GM18505 (cell line): Measurements from ENCODE around the gene PLVAP.
A peak's percentile ranks its signal among the peaks of the same experiment; 100 is the strongest.

Source experiments
- ATAC-seq: cut with Tn5 transposase; IDR thresholded peaks from one replicate; pipeline ENCODE4 v1.9.1; 2021; ENCODE audit not compliant: unreplicated experiment
- POLR2A ChIP-seq: IDR thresholded peaks from 4 replicates; pipeline ENCODE4 v1.6.1; 2011; ENCODE audit warnings: borderline replicate concordance; ENCODE audit not compliant: insufficient read depth, insufficient read length; ENCODE audit errors: extremely low read depth

PLVAP gene

GRCh38 chr19:17376935-17377600 is at the start of gene PLVAP:
PLVAP (minus strand) TSS chr19:17377342; CDS start chr19:17377288, 54 bp downstream.
- no peak for TF ChIP-seq POLR2A
- ATAC-seq, result no peak

DNA sequence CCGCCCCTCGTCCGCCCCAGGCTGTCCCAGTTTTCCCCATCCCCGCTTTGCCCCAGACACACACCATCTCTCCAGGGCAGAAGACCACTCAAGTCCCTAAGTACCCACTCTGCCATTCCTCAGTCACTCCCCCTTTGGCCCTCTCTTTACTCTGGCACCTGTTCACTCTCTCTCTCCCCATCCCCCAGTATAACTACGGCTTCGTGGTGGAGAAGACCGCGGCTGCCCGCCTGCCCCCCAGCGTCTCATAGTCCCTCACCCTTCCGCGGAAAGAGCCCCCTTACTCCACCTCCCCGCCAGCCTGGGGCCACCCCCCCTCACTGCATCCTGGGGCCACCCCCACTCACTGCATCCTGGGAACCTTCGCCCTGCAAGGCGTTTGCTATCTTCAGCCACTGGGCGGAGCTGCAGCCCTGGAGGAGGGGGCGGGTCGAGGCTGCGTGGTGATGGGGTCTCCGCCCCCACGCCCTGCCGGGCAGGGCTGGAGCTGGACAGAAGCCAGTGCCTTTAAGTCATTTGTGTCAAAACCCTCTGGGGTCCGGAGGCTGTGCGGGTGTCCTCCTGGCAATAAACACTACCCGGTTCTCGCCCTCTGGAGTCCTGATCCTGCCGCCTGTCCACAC is 47.7 kb upstream of the PLVAP start:
- ATAC-seq, result no peak
- no peak for TF ChIP-seq POLR2A

DNA sequence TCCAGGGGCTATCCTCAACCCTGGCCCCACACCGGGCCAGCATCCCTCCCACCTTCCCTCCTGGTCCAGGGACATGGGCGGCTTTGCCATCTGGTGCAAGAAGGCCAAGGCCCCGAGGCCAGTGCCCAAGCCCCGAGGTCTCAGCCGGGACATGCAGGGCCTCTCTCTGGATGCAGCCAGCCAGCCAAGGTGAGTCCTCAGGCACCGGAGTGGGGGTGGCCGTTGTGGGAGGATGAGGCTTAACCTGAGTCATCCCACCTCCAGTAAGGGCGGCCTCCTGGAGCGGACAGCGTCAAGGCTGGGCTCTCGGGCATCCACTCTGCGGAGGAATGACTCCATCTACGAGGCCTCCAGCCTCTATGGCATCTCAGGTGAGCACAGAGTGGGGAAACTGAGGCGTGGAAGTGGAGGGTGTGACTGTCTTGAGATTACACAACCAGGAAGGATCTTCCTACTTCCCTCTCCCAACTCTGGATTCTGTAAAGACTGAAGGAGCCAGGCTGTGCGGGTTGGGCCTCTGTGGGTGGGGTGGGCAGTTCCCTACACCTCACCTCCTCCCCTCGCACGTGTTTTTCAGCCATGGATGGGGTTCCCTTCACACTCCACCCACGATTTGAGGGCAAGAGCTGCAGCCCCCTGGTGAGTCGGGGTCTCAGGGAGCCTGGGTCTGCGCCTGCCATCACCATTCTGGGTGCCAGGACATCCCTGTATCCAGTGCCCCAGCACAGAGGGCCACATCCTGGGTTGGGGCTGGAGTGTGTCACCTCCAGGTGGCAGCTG is 46.5 kb upstream of the PLVAP start:
- no peak for ATAC-seq
- no peak for TF ChIP-seq POLR2A

DNA sequence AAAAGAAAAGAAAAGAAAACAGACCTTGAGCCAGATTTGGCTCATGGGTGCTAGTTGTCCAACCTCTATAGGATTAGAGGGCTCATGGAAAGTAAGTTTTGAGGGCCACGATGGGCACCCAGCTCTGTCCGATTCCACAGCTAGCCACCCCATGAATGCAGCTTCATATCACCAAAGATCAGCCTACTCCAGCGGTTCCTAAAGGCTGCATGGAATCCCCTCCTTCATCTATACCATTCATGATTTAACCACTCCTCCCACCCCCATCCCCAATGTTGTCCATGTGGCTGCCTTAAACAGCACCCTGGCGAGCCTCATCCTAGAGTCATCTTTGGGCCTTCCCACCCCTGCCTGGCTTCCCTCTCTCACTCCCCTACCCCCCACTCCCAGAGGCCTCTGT is 44.8 kb upstream of the PLVAP start:
- ATAC-seq, result no peak
- no peak for TF ChIP-seq POLR2A

DNA sequence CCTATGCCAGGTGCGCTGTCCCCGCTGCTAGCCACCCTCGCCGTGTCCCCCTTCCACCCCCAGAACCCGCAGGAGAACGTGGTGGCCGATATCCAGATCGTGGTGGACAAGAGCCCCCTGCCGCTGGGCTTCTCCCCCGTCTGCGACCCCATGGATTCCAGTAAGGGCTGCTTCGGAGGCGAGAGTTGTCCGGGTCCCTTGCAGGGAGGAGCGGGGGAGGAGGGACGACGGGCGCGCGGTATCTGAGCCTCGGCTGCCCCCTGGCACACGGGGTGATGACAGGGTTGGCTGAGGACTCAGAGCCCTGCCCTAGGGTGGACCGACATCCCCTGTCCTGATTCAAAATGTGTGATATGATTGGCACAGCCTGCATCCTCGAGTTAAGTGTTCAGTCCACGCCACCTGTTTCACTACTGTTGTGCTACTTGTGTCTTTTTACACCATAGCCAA is 43.4 kb upstream of the PLVAP start:
- TF ChIP-seq POLR2A, result no peak
- peak; percentile 20 for ATAC-seq

GRCh38 chr19:17419621-17420474 is 42.7 kb upstream of the PLVAP start, which contains the start of gene MVB12A:
MVB12A (plus strand) TSS chr19:17420047; CDS start chr19:17420136, 89 bp downstream.
- peak; percentile 91 for ATAC-seq
- TF ChIP-seq POLR2A, result peak; percentile 38

DNA sequence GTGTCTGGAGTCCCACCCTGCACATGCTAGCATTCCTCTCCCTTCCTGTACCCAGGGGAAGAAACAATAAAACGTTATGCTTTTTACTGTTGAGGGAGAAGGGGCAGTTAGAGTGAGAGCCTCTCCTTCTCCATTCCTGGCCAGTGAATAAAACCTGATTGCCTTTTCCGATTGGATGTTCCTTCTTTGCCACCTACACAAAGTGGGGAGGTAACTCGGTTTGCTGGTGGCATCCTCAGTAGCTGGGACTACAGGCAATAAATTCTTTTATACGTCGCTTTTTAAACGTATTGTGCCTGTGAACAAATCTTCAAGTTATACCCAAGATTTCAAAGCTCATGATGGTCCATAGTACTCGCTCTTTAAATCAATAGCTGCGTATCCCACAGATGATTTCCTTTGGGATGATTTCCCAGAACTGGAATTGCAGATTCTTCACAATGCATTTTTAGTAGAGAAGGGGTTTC is 42.0 kb upstream of the PLVAP start:
- no peak for TF ChIP-seq POLR2A
- no peak for ATAC-seq

- no peak for TF ChIP-seq POLR2A
- ATAC-seq, result no peak
Observed at GRCh38 chr19:17418710-17419109, 41.6 kb upstream of the PLVAP start.

GRCh38 chr19:17415121-17415520 is 38.0 kb upstream of the PLVAP start:
- TF ChIP-seq POLR2A, result no peak
- no peak for ATAC-seq

DNA sequence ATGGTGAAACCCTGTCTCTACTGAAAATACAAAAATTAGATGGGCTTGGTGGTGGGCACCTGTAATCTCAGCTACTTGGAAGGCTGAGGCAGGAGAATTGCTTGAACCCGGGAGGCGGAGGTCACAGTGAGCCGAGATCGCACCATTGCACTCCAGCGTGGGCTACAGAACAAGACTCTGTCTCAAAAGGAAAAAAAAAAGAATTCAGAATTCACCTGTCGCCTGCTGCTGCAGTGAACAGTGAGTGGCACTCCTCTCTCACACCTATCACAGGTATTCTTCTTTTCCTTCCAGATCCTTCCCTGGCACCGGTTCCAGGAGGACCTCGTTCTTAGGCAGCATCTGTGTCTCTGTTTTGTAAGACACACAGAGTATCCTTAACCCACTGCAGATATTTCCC is 37.0 kb upstream of the PLVAP start:
- no peak for TF ChIP-seq POLR2A
- no peak for ATAC-seq

DNA sequence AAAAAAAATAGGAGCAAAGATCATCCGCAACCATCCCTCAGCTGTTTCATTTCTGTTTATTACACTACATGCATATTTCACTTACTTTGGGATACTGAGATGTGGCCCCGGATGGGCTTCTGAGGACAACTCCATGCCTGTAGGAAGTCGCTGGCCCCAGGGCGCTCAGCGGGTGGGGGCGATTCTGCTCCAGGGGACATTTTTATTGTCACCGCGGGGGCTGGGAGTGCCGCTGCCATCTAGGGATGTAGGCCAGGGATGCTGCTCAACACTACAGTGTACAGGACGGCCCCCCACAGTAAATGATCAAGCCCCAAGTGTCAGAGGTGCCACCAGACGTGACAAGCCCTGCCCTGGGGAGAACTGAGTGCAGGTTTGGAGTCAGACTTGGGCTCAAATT is 34.7 kb upstream of the PLVAP start:
- no peak for TF ChIP-seq POLR2A
- ATAC-seq, result no peak

- no peak for ATAC-seq
- TF ChIP-seq POLR2A, result no peak
Observed at GRCh38 chr19:17409990-17410389, 32.8 kb upstream of the PLVAP start.

- no peak for ATAC-seq
Observed at GRCh38 chr19:17406887-17407196, 29.7 kb upstream of the PLVAP start.

More at GRCh38 chr19:17406887-17407196, 29.7 kb upstream of the PLVAP start:
- no peak for TF ChIP-seq POLR2A
